DMS114 treated with DMSO at 0.1 percent for 48 hours (cell line): Measurements from ENCODE around the gene MXRA7.
A peak's percentile ranks its signal among the peaks of the same experiment; 100 is the strongest.

ENCODE experiments used
- DNase-seq: peaks from one replicate; lab custom pipeline; 2025; ENCODE audit not compliant: unreplicated experiment; lab: John Stamatoyannopoulos, UW

MXRA7 gene

DNA sequence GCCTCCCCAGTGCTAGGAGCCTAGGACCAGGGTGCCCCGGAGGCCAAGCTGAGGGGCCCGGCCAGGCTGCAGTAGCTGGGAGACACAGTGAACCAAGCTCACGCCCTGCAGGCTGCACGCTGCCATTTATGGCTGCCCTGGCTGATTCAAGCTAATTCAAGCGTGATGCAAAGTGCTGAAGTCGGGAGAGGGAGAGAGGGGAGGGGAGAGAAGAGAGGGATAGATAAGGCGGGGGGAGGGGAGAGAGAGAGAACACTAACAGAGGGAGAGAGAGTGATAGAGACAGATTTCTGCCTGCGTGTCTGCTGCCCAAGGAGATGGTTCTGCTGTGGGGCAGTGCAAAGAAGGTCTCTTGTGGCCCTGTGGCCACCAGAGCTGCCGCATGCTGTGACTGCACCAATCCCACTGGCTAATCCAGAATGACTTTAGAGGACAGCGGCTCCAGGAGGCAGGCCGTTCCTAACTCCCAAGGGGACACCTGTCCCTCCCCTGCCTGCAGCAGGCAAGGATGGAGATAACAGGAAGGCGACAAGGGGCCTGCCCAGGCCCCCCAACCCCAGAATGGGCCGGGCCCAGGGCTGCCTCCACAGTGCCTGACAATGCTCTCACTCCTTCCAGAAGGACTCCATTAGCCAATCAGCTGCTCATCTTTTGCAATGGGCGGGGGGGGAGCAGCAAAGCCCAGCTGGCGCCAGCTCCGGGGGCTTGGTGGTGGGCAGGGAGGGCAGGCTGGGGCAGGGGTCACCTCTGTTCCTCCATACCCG is 12.9 kb downstream of the MXRA7 start:
- DNase-seq = no peak

DNA sequence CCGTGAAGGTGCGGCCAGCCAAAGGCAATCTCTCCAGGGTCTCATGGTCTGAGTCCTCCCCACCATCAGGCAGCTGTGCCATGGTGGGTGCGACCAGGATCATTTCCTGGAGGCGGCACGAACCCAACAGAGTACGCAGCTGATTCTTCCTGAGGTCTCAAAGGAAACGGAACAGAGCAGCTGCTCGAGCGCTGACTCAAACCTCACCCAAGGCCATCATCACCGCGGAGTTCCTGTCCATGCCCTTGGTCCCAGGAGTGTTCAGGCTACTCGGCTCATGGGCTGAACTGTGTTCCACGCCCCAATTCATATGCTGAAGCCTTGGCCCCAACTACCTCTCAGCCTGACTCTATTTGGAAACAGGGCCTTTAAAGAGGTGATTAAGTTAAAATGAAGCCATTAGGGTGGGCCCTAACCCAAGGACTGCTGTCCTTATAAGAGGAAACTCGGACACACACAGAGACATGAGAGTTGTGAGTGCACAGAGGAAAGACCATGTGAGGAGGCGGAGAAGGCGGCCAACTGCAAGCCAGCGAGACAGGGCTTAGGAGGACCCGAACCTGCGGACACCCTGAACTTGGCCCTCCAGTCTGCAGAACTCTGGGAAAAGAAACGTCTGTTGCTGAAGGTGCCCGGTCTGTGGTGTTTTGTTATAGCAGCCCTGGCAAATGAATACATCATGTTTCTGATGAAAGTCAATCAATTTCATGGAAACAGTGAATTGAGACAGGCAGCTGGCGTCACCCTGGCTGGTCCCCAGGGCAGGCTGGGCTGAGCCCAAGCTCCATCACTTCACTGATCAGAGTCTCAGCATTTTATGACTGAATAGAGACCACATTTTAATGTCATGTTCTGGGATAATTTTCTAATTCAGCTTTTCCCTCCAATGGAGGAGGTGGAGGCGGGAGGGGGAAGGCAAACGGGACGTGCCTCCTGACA is 13.7 kb downstream of the MXRA7 start:
- DNase-seq = no peak

- no peak for DNase-seq
These were observed 15.5 kb downstream of the MXRA7 start for GRCh38 chr17:76695059-76695831.

DNA sequence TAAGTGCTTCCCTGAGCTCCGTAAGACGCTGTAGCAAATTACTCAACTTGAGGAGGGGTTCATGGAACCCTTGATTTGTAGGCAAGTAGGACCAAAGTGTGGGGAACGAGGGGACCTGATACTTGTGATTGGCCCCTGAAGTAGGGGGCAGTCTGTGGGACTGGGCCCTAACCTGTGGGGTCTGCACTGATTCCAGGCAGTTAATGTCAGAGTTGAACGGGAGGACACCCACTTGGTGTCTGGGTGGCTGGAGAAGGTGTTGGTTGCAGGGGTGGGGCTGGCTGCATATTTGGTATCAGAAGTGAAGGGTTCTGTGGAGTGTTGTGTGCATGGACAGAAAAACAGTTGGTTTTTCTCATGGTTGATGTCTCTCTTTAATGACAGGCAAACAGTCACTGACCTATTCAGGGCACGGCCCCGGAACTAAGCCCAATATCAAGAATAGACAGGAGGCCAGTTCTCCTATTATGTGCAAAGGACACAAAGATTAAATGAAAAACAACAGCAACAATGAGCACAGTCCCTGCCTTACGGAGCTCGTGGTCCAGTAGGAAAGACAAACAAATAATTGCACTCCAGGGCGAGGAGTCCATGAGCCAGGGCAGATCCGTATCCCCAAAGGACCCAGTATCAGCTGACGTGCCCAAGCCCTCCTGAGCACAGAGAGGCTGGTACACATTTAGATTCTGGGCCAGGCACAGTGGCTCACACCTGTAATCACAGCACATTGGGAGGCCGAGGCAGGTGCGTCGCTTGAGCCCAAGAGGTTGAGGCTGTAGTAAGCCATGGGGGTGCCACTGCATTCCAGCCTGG is 19.2 kb downstream of the MXRA7 start:
- DNase-seq = no peak

DNA sequence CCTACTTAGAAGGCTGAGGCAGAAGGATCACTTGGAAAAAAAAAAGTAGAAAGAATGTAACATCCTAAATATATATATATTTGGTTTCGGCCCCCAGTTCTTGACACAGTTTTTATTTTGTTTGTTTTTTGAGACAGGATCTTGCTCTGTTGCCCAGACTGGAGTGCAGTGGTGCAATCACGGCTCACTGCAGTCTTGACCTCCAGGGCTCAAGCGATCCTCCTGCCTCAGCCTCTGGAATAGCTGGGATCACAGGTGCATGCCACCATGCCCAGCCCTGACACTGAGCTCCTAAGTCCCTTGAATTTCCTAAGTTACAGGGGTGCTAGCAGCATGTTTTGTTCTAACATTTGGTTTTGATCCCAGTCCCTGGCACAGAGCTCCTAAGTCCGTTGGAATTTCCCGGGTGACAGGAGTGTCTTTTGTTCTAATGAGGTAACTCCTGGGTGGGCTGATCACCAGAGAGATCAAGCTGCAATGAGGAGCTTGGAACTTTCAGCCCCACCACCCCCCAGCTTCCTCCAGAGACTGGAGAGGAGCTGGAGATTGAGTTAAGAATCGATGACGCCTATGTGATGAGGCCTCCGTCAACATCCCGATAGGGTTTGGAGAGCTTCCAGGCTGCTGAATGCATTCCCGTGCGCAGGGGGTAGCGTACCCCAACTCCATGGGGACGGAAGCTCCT is 20.0 kb downstream of the MXRA7 start:
- no peak for DNase-seq

GRCh38 chr17:76689859-76690258 is 20.9 kb downstream of the MXRA7 start:
- DNase-seq = no peak

DNA sequence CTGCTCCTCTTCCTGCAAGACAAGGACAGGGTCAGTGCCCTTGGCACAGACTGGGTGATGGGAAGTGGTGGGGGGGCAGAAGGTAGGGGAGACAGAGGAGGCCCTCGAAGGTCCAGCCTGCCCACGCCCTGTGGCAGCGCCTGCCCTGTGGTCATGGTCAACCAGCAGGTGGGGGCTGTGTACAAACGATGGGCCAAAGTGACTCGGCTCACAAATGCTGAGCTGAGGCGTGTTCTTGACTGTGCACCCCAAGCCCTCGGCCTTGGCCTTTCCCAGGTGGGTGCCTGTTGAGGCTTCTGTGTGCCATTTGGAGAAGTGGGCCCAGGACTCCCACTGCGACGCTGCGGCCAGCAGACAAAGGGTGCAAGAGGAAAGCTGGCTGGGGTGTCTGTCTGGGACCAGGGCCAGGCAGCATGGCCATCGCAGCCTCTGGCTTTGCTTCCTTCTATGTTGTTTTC is 22.6 kb downstream of the MXRA7 start:
- DNase-seq = no peak

DNA sequence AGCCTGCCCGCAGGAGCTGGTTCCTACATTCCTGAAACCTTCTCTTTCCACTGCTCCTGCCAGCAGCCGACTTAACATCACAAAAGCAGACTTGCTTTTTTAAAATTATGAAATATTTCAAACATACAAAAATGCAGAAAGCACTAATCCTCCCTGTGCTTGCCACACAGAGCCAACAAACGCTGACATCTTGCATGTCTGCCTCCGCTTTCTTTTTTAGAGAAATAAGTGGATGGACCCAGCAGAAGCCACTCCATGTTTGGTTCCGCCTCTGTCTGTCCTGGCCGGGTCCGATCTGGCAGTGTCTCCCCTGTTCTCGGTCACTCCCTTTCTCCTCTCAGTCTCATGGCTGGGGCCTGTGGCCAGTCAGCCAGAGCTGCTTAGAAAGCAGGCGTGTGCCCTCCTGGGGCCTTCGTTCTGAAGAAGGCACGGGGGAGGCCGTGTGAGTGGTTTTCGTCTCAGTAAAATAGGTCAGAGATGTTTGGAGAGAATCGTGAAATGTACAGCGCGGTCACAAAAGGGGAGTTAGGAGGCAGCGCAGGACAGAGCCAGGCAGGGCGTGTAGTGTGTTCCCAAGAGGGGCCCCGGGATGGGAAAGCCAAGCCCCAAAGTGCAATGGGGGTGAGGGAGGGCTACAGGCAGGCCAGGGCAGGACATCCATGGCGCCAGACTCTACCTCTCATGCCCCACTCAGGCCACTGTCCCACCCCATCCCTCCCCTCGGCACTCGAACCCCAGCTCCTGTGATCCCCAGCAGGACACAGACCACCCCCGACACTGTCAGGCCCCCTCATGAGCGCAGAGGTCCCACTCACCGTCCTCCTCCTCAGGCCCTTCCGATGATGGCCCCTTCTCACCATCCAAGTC is 23.2 kb downstream of the MXRA7 start:
- DNase-seq = no peak

DNA sequence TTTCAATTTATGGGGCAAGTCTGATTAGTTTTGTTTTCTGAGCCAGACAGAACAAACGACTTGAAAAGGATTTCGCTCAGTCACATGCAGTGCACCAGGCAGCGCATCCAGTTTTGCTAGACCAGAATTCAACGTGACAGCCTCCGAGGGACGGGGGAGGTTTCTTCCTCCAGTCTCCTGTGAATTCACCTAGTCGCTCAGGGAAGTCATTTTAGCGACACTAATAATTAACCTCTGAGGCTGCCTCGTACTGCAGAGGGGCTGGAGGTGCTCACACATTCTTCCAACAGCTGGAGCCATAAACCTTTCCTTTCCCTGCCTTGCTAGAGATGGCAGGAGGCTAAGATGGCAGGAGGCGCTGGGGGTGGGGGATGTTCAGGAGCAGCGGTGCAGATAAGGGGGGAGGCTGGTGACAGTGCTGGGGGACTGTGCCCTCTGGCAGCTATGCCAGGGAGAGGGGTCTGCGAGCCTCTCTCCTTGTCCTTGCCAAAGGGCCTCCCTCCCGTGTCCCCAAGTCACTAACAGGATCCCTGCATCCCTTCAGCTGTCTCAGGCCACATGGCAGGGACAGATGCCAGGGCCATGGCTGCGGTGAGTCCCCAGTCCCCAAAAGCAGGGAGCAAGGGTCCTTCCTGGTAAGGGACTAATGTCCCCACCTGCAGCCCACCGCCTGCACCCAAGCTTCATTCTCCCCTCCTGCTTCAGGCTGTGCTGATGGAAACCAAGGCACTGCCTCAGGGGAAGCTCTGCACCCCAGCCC is 24.0 kb downstream of the MXRA7 start:
- no peak for DNase-seq

DNA sequence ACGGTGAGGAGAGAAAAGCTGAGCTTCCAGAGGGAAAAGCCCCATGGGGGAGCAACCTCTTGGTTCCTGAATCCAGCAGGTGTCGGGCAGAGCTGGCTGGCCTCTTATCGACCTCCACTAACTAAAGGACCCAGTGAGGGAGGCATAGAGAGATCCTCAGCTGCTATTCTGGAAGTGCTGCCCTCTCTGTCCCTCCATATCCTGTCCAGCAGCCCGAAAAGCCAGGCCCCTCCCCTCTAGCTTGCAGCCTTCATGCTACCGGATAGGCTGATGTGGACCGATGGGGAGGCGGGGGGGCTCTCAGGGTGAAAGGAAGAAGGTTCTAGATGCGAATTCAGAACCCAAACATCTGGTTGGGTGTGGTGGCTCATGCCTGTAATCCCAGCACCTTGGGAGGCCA is 24.9 kb downstream of the MXRA7 start:
- no peak for DNase-seq

DNA sequence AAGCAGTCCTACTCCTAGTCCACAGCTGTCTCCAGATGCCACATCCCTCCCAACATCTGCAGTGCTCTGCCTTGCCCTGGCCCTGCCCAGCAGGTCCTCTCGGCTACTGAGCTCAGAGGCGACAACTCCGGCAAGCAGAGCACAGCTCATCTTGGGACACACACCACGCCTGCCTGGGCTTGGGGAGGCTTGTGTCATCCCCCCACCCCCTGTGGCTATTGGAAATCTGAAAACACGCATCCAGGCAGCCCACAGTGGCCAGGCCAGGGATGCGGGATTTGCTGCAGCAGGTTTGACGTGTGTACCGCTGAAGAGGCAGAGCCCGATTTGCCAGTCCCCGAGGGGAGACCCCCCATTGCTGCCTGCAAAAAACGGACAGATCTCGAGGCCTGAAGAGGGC is 25.4 kb downstream of the MXRA7 start:
- DNase-seq = no peak

DNA sequence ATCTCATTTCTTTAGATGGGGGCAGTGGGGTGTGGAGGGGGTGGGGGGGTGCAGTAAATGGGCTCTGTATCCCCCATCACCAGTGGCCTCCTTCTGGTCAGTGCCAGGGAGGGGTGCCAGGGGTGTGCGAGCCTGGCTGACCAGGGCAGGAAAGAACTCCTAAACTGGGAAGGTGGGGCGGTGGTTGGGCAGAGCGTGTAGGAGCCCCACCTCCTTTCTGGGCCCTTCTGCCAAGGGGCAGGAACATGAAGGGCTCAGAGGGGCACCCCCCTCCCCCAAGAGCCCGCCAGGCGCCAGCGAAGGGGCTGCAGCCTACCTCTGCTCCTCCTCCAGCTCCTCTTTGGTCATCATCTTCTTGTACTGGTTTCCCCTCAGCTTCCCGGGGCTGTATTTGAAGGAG is 26.0 kb downstream of the MXRA7 start:
- no peak for DNase-seq

- DNase-seq = no peak
These were observed 26.6 kb downstream of the MXRA7 start for GRCh38 chr17:76683921-76684745.

DNA sequence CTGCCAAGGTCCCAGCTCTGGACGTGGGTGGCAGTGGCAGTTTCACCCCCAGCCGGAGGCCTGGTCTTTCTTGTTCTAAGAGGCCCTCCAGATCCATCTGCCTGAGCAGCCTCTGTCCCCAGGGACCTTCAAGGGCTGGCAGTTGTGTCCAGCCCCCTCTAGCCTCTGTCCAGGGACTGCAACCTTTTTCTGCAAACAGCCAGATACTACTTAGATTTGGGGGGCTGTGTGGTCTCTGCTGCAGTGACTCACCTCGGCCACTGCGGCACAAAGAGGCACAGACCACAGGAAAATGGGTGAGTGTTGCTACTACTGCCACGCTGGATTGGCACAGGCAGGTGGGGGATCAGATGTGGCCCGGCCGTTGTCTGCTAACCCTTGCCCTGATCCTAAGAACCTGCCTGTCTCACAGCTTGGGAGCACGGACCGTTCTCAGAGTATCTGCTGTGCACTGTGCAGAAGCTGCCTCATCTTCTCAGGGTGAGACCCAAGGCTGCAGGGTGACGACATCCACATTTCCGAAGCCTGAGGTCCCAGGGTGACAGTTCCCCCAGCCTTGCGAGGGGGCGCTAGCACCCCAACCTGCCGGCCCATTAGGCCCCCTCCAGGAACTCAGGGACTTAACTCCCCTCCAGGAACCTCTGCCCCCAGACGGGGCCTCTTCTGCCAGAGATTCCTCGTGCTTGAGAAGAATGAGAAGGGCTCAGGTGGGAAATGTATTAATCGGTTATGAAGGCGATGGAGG is 27.6 kb downstream of the MXRA7 start:
- DNase-seq = no peak

GRCh38 chr17:76682296-76682695 is 28.5 kb downstream of the MXRA7 start:
- no peak for DNase-seq

GRCh38 chr17:76681222-76682137 is 29.3 kb downstream of the MXRA7 start:
- DNase-seq = peak; percentile 33
